ENCODE data around the gene CEP120.

The CEP120 gene

DNA sequence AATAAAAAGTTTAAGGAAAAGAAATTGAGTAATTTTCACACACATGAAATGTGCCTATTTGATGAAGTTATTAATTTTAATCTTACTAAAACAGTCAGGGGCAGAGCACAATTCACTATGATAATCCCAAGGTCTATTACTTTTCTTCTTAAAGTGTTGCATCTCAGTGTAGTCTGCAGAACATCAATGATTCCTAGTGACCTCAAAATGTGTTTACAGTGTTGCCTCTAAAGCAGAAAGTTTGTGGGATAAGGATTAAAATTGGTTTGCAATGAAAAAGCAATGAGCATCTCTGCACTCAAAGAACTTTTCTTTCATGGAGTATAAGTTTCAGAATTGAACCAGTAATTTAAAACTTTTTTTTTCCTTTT lies 63.0 kb downstream of the CEP120 start:
- in situ Hi-C loops (cut with MboI; ENCODE audit: low pct_unique_long_range_greater_than_20kb, low sequenced_read_pairs, unreplicated experiment), result no loop called here
- no peak for TF ChIP-seq CTCF (IDR thresholded peaks at IDR 0.05; ENCODE audit: extremely low read depth, insufficient read depth, missing control alignments)
- DNase-seq (ENCODE audit: low spot score), result no peak

- DNase-seq (ENCODE audit: low spot score), result no peak
- in situ Hi-C loops (cut with MboI; ENCODE audit: low pct_unique_long_range_greater_than_20kb, low sequenced_read_pairs, unreplicated experiment), result no loop called here
- TF ChIP-seq CTCF (IDR thresholded peaks at IDR 0.05; ENCODE audit: extremely low read depth, insufficient read depth, missing control alignments), result no peak
Measured at GRCh38 chr5:123359454-123360200, 63.6 kb downstream of the CEP120 start.

GRCh38 chr5:123358751-123359150 lies 64.5 kb downstream of the CEP120 start:
- TF ChIP-seq CTCF (IDR thresholded peaks at IDR 0.05; ENCODE audit: extremely low read depth, insufficient read depth, missing control alignments), result no peak

DNA sequence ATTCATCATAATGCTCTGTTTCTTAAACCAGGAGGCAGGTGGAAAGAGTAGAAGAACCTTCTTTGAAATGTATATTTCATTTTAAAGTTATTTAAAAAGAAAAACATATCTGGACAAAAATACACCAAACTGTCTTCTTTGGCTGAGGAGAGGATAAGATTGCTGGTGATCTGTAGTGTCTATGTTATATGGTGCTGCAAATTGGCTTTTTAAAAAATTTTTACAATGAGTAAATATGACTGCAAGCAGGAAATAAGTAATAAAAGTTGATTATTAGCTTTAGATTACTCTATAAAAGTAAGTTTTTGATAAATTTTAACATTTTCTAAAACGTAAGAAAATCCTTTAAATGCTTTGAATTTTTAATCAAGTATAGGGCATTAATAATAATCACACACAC lies 64.9 kb downstream of the CEP120 start:
- no peak for DNase-seq (ENCODE audit: low spot score)
- no peak for TF ChIP-seq CTCF (IDR thresholded peaks at IDR 0.05; ENCODE audit: extremely low read depth, insufficient read depth, missing control alignments)
- in situ Hi-C loops (cut with MboI; ENCODE audit: low pct_unique_long_range_greater_than_20kb, low sequenced_read_pairs, unreplicated experiment), result no loop called here

More at GRCh38 chr5:123358751-123359150, 64.5 kb downstream of the CEP120 start:
- in situ Hi-C loops (cut with MboI; ENCODE audit: low pct_unique_long_range_greater_than_20kb, low sequenced_read_pairs, unreplicated experiment), result no loop called here
- no peak for DNase-seq (ENCODE audit: low spot score)

DNA sequence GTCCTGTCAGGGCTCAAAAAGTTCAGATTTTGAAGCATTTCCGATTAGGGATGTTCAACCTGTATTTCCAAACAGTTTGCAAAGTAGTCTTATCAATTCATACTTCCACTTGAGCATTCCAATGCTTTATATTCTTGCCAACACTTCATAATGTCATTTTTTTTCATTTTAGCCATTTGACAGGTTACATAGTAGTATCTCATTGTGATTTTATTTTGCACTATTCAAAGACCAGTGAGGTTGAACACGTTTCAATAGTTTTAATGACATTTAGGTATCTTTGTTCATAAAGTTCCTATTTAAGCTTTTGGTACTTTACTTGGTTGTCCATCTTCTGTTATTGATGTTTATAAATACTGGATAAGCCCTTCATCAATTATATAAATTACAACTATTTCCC lies 71.4 kb downstream of the CEP120 start:
- TF ChIP-seq CTCF (IDR thresholded peaks at IDR 0.05; ENCODE audit: extremely low read depth, insufficient read depth, missing control alignments), result no peak
- no peak for DNase-seq (ENCODE audit: low spot score)
- in situ Hi-C loops (cut with MboI; ENCODE audit: low pct_unique_long_range_greater_than_20kb, low sequenced_read_pairs, unreplicated experiment), result no loop called here

- no peak for DNase-seq (ENCODE audit: low spot score)
- no peak for TF ChIP-seq CTCF (IDR thresholded peaks at IDR 0.05; ENCODE audit: extremely low read depth, insufficient read depth, missing control alignments)
- in situ Hi-C loops (cut with MboI; ENCODE audit: low pct_unique_long_range_greater_than_20kb, low sequenced_read_pairs, unreplicated experiment), result no loop called here
Measured at GRCh38 chr5:123351240-123351639, 72.0 kb downstream of the CEP120 start.
